Ectodermal cell (in vitro differentiated cells): Measurements from ENCODE around the gene SV2B.

Experiments used
- H3K27ac ChIP-seq: 2 replicates; pipeline ENCODE4 v1.7.0; 2013; ENCODE audit warnings: mild to moderate bottlenecking, low read depth, low read length; ENCODE audit not compliant: insufficient read depth, poor library complexity, severe bottlenecking
- H3K27me3 ChIP-seq: 2 replicates; pipeline ENCODE4 v1.7.0; 2013; ENCODE audit warnings: mild to moderate bottlenecking, low read length; ENCODE audit not compliant: insufficient read depth, control insufficient read depth, poor library complexity, severe bottlenecking
- H3K36me3 ChIP-seq: one replicate; pipeline ENCODE4 v1.7.0; 2013; ENCODE audit warnings: low read length; ENCODE audit not compliant: control insufficient read depth, insufficient read depth
- H3K4me1 ChIP-seq: one replicate; pipeline ENCODE4 v1.7.0; 2013; ENCODE audit warnings: low read length; ENCODE audit not compliant: control insufficient read depth, insufficient read depth
- H3K4me3 ChIP-seq: 2 replicates; pipeline ENCODE4 v1.7.0; 2013; ENCODE audit warnings: low read depth, low read length, control low read depth; ENCODE audit not compliant: insufficient read depth
- H3K9me3 ChIP-seq: 2 replicates; pipeline ENCODE4 v1.7.0; 2013; ENCODE audit warnings: mild to moderate bottlenecking, low read length, moderate library complexity; ENCODE audit not compliant: control insufficient read depth
- WGBS, 2 experiments: methylation state at CpG; one replicate each; pipeline ENCODE4 v1.1.7; 2013; ENCODE audit warnings: missing lambda C conversion rate in 2 of 2; 5-methylcytosine and 5-hydroxymethylcytosine counted together

SV2B gene

DNA sequence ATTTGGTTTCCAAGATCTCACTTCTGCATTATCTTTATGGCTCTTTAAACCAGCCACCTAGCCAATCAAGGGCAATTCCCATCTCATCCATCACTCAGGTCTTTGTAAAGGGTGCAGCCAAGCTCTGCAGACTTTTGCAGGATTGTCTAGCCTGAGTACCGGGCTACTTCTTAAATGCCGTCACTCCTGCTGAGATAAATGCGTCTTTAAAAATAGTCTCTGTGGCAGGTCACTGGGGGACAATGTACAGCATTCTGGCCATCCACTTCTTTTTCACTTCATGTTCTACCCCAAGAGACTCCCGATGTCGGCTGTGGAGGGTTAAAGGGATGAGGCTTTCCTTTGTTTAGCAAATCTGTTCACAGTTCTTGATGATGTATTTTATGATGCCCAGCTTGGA, 194.7 kb downstream of the SV2B start:
- Histone ChIP-seq H3K4me1 (no peaks in the 10 kb centered on the region), H3K36me3 (no peaks in the 10 kb centered on the region), H3K27ac (no peak overlapping the region), H3K4me3 (no peak overlapping the region), H3K27me3 (no peaks in the 10 kb centered on the region), H3K9me3 (no peaks in the 10 kb centered on the region)
- WGBS, 2 experiments: 82 to 90% methylated on average over 5 of the region's 5 CpGs

- Histone ChIP-seq H3K27me3 (peaks cover 2% of the 10 kb centered on the region), H3K9me3 (no peaks in the 10 kb centered on the region), H3K4me1 (no peaks in the 10 kb centered on the region), H3K27ac (no peak overlapping the region), H3K4me3 (no peak overlapping the region), H3K36me3 (no peaks in the 10 kb centered on the region)
- WGBS, 2 experiments: 92 to 97% methylated on average over 6 of the region's 6 CpGs
Observed at GRCh38 chr15:91298101-91298500, 198.0 kb downstream of the SV2B start.

- H3K27me3 ChIP-seq: peaks cover 7% of the 10 kb centered on the region
- peaks cover 6% of the 10 kb centered on the region for H3K4me1 ChIP-seq
- H3K4me3 ChIP-seq: no peak overlapping the region
- WGBS, 2 experiments: 38 to 47% methylated on average over 11 of the region's 11 CpGs
- no peaks in the 10 kb centered on the region for H3K9me3 ChIP-seq
- H3K27ac ChIP-seq: no peak overlapping the region
- no peaks in the 10 kb centered on the region for H3K36me3 ChIP-seq
Observed at GRCh38 chr15:91302588-91303439, 202.8 kb downstream of the SV2B start.

DNA sequence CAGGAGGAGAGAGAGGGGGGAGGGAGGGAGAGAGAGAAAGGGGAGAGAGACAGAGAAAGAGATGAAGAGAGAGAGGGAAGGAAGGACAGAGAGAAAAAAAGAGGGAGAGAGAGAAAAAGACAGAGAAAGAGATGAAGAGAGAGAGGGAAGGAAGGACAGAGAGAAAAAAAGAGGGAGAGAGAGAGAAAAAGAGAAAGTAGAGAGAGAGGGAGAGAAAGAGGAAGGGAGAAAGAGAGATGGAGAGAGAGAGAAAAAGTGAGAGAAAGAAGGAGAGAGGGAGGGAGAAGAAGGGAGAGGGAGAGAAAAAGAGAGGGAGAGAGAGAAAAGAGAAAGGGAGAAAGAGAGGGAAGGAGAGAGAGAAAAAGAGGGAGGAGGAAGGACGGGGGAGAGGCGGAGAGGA, 204.2 kb downstream of the SV2B start:
- H3K4me1 ChIP-seq: peaks cover 11% of the 10 kb centered on the region
- 89 to 91% methylated on average over 2 of the region's 2 CpGs for WGBS, 2 experiments

GRCh38 chr15:91304786-91305185, 204.7 kb downstream of the SV2B start:
- Histone ChIP-seq H3K4me3 (no peak overlapping the region), H3K27me3 (peaks cover 7% of the 10 kb centered on the region), H3K36me3 (no peaks in the 10 kb centered on the region), H3K9me3 (no peaks in the 10 kb centered on the region), H3K4me1 (peaks cover 11% of the 10 kb centered on the region), H3K27ac (no peak overlapping the region)
- WGBS, 2 experiments: 94% methylated on average over 6 of the region's 6 CpGs

More for the DNA sequence above, 204.2 kb downstream of the SV2B start:
- no peak overlapping the region for H3K27ac ChIP-seq
- H3K36me3 ChIP-seq: no peaks in the 10 kb centered on the region
- no peak overlapping the region for H3K4me3 ChIP-seq
- H3K27me3 ChIP-seq: peaks cover 7% of the 10 kb centered on the region
- no peaks in the 10 kb centered on the region for H3K9me3 ChIP-seq

- Histone ChIP-seq H3K9me3 (no peaks in the 10 kb centered on the region), H3K4me3 (no peak overlapping the region), H3K4me1 (peaks cover 11% of the 10 kb centered on the region), H3K36me3 (no peaks in the 10 kb centered on the region), H3K27me3 (peaks cover 7% of the 10 kb centered on the region), H3K27ac (no peak overlapping the region)
- 91 to 94% methylated on average over 7 of the region's 7 CpGs for WGBS, 2 experiments
Observed at GRCh38 chr15:91306144-91306543, 206.1 kb downstream of the SV2B start.

DNA sequence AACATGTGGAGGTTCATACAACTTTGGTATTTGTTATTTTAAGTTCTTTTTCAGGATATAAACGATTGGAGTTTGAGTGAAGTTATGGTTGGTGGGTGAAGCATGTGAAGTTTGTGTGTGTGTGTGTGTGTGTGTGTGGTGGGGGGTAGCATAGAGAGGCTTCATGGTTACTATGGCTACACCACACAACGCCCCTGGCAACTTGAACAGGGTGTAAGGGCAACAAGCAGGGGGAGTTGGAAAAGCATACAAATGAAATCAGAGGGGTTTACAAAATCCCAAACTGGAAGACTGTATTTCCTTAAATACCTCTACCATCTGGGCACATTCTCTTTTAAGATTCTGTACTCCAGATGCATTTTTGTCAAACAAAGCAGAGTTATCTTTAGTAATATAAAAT, 207.5 kb downstream of the SV2B start:
- Histone ChIP-seq H3K9me3 (no peaks in the 10 kb centered on the region), H3K4me1 (peaks cover 11% of the 10 kb centered on the region), H3K27me3 (peaks cover 7% of the 10 kb centered on the region), H3K36me3 (no peaks in the 10 kb centered on the region), H3K4me3 (no peak overlapping the region), H3K27ac (no peak overlapping the region)
- 60 to 73% methylated on average over 2 of the region's 2 CpGs for WGBS, 2 experiments

GRCh38 chr15:91308199-91308598, 208.1 kb downstream of the SV2B start:
- H3K36me3 ChIP-seq: no peaks in the 10 kb centered on the region
- WGBS, 2 experiments: 90 to 100% methylated on average over 1 to 4 of the region's 4 CpGs
- H3K27me3 ChIP-seq: peaks cover 3% of the 10 kb centered on the region
- H3K4me1 ChIP-seq: peaks cover 11% of the 10 kb centered on the region
- no peak overlapping the region for H3K27ac ChIP-seq
- no peak overlapping the region for H3K4me3 ChIP-seq
- H3K9me3 ChIP-seq: no peaks in the 10 kb centered on the region

DNA sequence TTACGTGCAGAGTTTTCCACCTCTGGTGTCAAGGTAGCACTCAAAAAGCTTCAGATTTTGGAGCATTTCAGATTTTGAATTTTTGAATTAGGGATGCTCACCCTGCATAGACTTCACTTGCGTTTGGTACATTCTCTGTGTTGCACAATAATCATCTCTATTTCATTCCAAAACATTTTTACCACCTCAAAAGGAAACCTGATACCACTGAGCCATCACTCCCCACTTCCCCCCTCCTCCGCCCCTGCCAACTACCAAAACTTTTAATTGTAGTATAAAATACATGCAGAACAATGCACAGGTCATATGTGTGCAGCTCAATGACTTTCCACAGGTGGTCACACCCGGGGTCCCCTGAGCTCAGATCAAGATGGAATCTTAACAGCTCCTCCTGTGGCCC, 208.8 kb downstream of the SV2B start:
- 92 to 98% methylated on average over 4 of the region's 4 CpGs for WGBS, 2 experiments
- H3K27ac ChIP-seq: no peak overlapping the region
- H3K9me3 ChIP-seq: no peaks in the 10 kb centered on the region
- H3K27me3 ChIP-seq: no peaks in the 10 kb centered on the region
- H3K4me3 ChIP-seq: no peak overlapping the region
- H3K4me1 ChIP-seq: peaks cover 11% of the 10 kb centered on the region
- no peaks in the 10 kb centered on the region for H3K36me3 ChIP-seq

DNA sequence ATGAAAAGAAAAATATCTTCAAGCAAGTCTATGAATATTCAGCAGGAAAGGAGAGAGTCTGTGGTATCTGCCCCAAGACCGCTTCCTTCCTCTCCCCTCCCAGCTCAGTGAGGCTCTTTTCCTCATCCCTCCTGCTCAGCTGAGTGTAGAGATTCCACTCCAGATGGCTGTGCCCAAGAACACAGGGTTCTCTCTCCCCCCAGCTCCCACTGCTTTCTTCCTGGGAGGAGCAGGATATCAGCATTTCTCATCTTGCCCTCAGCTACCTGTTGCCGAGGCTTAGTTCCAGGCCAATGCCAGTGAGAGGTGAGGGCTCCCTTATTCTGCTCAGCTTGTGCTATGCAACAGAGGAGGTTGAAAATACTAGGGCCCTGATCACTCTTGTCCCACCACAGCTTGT, 211.9 kb downstream of the SV2B start:
- 96 to 97% methylated on average over 2 of the region's 2 CpGs for WGBS, 2 experiments
- H3K27me3 ChIP-seq: no peaks in the 10 kb centered on the region
- H3K4me1 ChIP-seq: peaks cover 11% of the 10 kb centered on the region
- no peaks in the 10 kb centered on the region for H3K9me3 ChIP-seq
- H3K36me3 ChIP-seq: no peaks in the 10 kb centered on the region
- H3K4me3 ChIP-seq: no peak overlapping the region
- no peak overlapping the region for H3K27ac ChIP-seq
